GM12878 (cell line): ENCODE results near the gene HEMK1. TPM values are rescaled to one million over a fixed set of nuclear protein-coding genes. Genes with fewer than 3 reads are reported as not detected.

ENCODE experiments used
- ATAC-seq: fragments of 200-7000 bp; cut with Tn5 transposase; 3 replicates; pipeline ENCODE4 v1.9.1; 2020; ENCODE audit warnings: mild to moderate bottlenecking, moderate library complexity
- BruUV-seq: library from RNA; stranded (reverse); fragments of 400-500 nt; replicated peaks from 2 replicates; lab custom pipeline; 2021; lab: Mats Ljungman, UMichigan
- CTCF ChIA-PET: fragments of 300-600 bp; sonication (Branson Sonifier 250); formaldehyde crosslinking; extraction: SDS; loops from one replicate; lab custom pipeline; 2021; ENCODE audit warnings: inconsistent platforms; lab: Yijun Ruan, JAX
- POLR2A ChIA-PET: fragments of 350-600 bp; formaldehyde crosslinking; extraction: SDS; loops from one replicate; lab custom pipeline; 2021; ENCODE audit warnings: inconsistent platforms; lab: Charles Lee
- RAD21 ChIA-PET: fragments of 300-600 bp; sonication (Branson Sonifier 250); formaldehyde crosslinking; loops from one replicate; lab custom pipeline; 2023; ENCODE audit warnings: antibody characterized with exemption; ENCODE audit not compliant: unreplicated experiment; lab: Charles Lee
- SMC1A ChIA-PET: fragments of 300-600 bp; sonication (Branson Sonifier 250); formaldehyde crosslinking; loops from one replicate; lab custom pipeline; 2023; ENCODE audit not compliant: unreplicated experiment, uncharacterized antibody; lab: Charles Lee
- DNase-seq: peaks from one replicate; pipeline ENCODE4 v3.0.0-alpha.2; 2011; ENCODE audit warnings: low read depth, low spot score
- FAIRE-seq: peaks from 3 replicates; lab custom pipeline; 2011; peaks lifted over from hg19 to GRCh38; lab: Jason Lieb, UNC
- H2AFZ ChIP-seq: 2 replicates; pipeline ENCODE4 v1.6.0; 2011; ENCODE audit warnings: low read depth, low read length, control low read depth; ENCODE audit not compliant: control insufficient read depth
- H3K27ac ChIP-seq: 2 replicates; pipeline ENCODE4 v1.5.1; 2011; ENCODE audit warnings: control low read depth; ENCODE audit not compliant: control insufficient read depth, insufficient read depth
- H3K27me3 ChIP-seq, 2 experiments: replicated peaks in 1 of 2; 2 replicates each; pipeline versions ENCODE4 v1.6.0 to v1.6.1; 2011; ENCODE audit warnings: low read length in 1 of 2; ENCODE audit not compliant: control insufficient read depth in 2 of 2, insufficient read depth in 2 of 2
- H3K36me3 ChIP-seq, 2 experiments: 2 replicates each; pipeline ENCODE4 v1.5.1; 2011; ENCODE audit warnings: low read length in 1 of 2; ENCODE audit not compliant: control insufficient read depth in 2 of 2, insufficient read depth in 2 of 2
- H3K4me1 ChIP-seq: 2 replicates; pipeline ENCODE4 v1.6.1; 2011; ENCODE audit warnings: mild to moderate bottlenecking, low read length, moderate library complexity, mixed read lengths; ENCODE audit not compliant: control insufficient read depth, insufficient read depth
- H3K4me2 ChIP-seq: 2 replicates; pipeline ENCODE4 v1.6.0; 2011; ENCODE audit warnings: control low read depth; ENCODE audit not compliant: control insufficient read depth, insufficient read depth
- H3K4me3 ChIP-seq: fragments of 200-600 bp; sonication (generic); 2 replicates; pipeline ENCODE4 v1.5.1; 2016
- H3K79me2 ChIP-seq: 2 replicates; pipeline ENCODE4 v1.6.0; 2011; ENCODE audit warnings: low read length; ENCODE audit not compliant: control insufficient read depth, insufficient read depth
- H3K9ac ChIP-seq: 2 replicates; pipeline ENCODE4 v1.8.0; 2011; ENCODE audit warnings: low read length, control low read depth, mixed read lengths; ENCODE audit not compliant: control insufficient read depth, insufficient read depth
- H3K9me3 ChIP-seq: replicated peaks from 3 replicates; pipeline ENCODE4 v1.5.1; 2011; ENCODE audit warnings: mild to moderate bottlenecking, low read length; ENCODE audit not compliant: control insufficient read depth, insufficient read depth
- H4K20me1 ChIP-seq: 2 replicates; pipeline ENCODE4 v1.6.0; 2011; ENCODE audit not compliant: control insufficient read depth, insufficient read depth
- CHD2 ChIP-seq: IDR thresholded peaks from 2 replicates; pipeline ENCODE4 v1.6.1; 2011; ENCODE audit warnings: low read depth, low read length, improper control_type of control experiment, borderline replicate concordance
- ETV6 ChIP-seq, 2 experiments: fragments of 450-650 bp in 1 of 2; IDR thresholded peaks in 1 of 2; conservative IDR thresholded peaks in 1 of 2; 2 replicates each; pipeline ENCODE4 v1.6.1; 2014; ENCODE audit warnings: antibody characterized with exemption in 1 of 2, borderline replicate concordance in 1 of 2, low read depth in 1 of 2, mild to moderate bottlenecking in 1 of 2, moderate library complexity in 1 of 2
- RELB ChIP-seq: fragments of 450-650 bp; IDR thresholded peaks from 2 replicates; pipeline ENCODE4 v1.6.1; 2017; ENCODE audit warnings: low read depth, mild to moderate bottlenecking, moderate library complexity
- STAT3 ChIP-seq: IDR thresholded peaks from 2 replicates; pipeline ENCODE4 v1.6.1; 2011; ENCODE audit warnings: low read depth, low read length, improper control_type of control experiment
- whole genome bisulfite sequencing: methylation state at CpG from one replicate; pipeline ENCODE4 v1.1.6; 2016; ENCODE audit warnings: low lambda C conversion rate; ENCODE audit not compliant: insufficient replicate concordance, insufficient coverage; ENCODE audit errors: missing lambda C conversion rate; 5-methylcytosine and 5-hydroxymethylcytosine counted together
- in situ Hi-C: fragments of 300-500 bp; cut with MboI; formaldehyde crosslinking; loops from 9 replicates; pipeline ENCODE4 v1.14.3; 2018; ENCODE audit warnings: mixed read lengths
- intact Hi-C: fragments of 100-400 bp; cut with micrococcal nuclease; formaldehyde crosslinking; loops from one replicate; pipeline ENCODE4 v1.14.2; 2022; ENCODE audit not compliant: unreplicated experiment
- polyA plus RNA-seq, 11 experiments: library from polyadenylated mRNA; depleted of rRNA in 4 of 11; unstranded in 6 of 11; stranded (reverse) in 5 of 11; fragments of >200 nt; fragmentation: Nextera tagmentation in 4 of 11; fragmentation: Illumina TruSeq in 1 of 11; extraction: Ambion mirVana in 4 of 11; extraction: Trizol in 1 of 11; gene quantifications; 1 replicate in 1 of 11; 2 replicates in 10 of 11; pipeline versions ENCODE4 v1.2.1 to v1.2.3, GENCODE V29; 2011 to 2016; ENCODE audit warnings: inconsistent platforms in 2 of 11, missing spikeins in 2 of 11, low read depth in 1 of 11
- total RNA-seq, 4 experiments: library from RNA; depleted of rRNA in 3 of 4; stranded (reverse); fragments of >200 nt in 3 of 4; fragmentation: Illumina TruSeq in 1 of 4; extraction: Trizol in 1 of 4; gene quantifications; 2 replicates each; pipeline versions ENCODE4 v1.2.1 to v1.2.3, GENCODE V29; 2013 to 2021
- TF ChIP-seq, protein P1 (sequence below): fragments of 450-650 bp; IDR thresholded peaks from 2 replicates; pipeline ENCODE4 v1.6.1; 2017; ENCODE audit warnings: mild to moderate bottlenecking, low read depth, inconsistent platforms; ENCODE audit not compliant: poor library complexity, severe bottlenecking

HEMK1 gene
- total and polyA plus RNA-seq, 10 of the 15 experiments (the other 5 are each of a cell fraction or from before 2014, with no cell fraction given), result 2.8 to 19.0 (median 12.0) TPM

DNA sequence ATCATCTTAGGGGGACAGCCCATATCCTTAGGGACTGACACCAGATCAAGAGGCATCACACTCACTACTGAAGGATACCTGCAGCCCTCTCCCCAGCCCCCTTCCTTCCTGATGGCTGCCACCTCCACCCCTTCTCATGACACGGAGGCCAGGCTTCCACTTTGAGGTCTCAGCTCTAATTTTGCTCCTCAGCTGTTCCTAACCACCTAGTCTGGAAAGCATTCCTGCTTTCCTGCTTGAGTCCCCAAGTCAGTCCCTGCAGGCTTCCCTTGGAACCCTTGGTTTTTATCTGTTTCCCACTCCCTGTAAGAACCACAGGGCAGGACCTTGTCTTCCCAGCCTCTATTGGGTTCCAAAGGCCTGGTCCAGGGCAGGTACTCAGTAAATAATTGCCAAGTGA, 5.0 kb upstream of the HEMK1 start:
- ATAC-seq (no peak), DNase-seq (no peak)
- ChIA-PET SMC1A (interaction anchor here (1.0 kb wide), 1 partner anchor 13 kb away, joined by 3 read pairs; no protein-coding TSS in a partner anchor), POLR2A (no interaction called here), CTCF (interaction anchor here (1.1 kb wide), 1 partner anchor 16 kb away, joined by 3 read pairs; no protein-coding TSS in a partner anchor)
- BruUV-seq, result no TSS peak
- Histone ChIP-seq H3K9me3 (no peaks in the 10 kb centered on the region), H3K79me2 (peaks cover under 1% of the 10 kb centered on the region; the same call in 1 of the 2 replicates), H2AFZ (no peak overlapping the region), H3K27ac (no peak overlapping the region), H3K27me3 (no peaks in the 10 kb centered on the region)
- in situ Hi-C loops, result no loop called here
- TF ChIP-seq, protein P1, sequence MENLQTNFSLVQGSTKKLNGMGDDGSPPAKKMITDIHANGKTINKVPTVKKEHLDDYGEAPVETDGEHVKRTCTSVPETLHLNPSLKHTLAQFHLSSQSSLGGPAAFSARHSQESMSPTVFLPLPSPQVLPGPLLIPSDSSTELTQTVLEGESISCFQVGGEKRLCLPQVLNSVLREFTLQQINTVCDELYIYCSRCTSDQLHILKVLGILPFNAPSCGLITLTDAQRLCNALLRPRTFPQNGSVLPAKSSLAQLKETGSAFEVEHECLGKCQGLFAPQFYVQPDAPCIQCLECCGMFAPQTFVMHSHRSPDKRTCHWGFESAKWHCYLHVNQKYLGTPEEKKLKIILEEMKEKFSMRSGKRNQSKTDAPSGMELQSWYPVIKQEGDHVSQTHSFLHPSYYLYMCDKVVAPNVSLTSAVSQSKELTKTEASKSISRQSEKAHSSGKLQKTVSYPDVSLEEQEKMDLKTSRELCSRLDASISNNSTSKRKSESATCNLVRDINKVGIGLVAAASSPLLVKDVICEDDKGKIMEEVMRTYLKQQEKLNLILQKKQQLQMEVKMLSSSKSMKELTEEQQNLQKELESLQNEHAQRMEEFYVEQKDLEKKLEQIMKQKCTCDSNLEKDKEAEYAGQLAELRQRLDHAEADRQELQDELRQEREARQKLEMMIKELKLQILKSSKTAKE, result no peak
- TF ChIP-seq RELB, result no peak
- TF ChIP-seq STAT3, result no peak
- no peak for TF ChIP-seq ETV6 (conservative IDR thresholded peaks at IDR 0.05 in 1 of 2, IDR thresholded peaks at IDR 0.05 in 1 of 2; ENCODE audit: borderline replicate concordance in 1 of 2, low read depth in 1 of 2)
- TF ChIP-seq CHD2, result no peak
- TF ChIP-seq, all 136 proteins: peak for 0
- Histone ChIP-seq H3K4me3 (no peak overlapping the region), H3K4me1 (peaks cover 6% of the 10 kb centered on the region), H3K9ac (no peak overlapping the region), H3K4me2 (no peak overlapping the region), H4K20me1 (no peaks in the 10 kb centered on the region), H3K36me3 (no peaks in the 10 kb centered on the region)
- 0% methylated on average over 1 of the region's 1 CpG for WGBS
- RAD21 ChIA-PET, result no interaction called here
- no peak for FAIRE-seq
- intact Hi-C loops, result no loop called here
